ENCODE measurements around the gene BRAP.
"Not testable (repeated sequence)": the region's sequence is repeated elsewhere in the genome, so short reads cannot be mapped to it uniquely, and the experiment has no call there.

The BRAP gene

GRCh38 chr12:111672822-111673381 lies 12.9 kb downstream of the BRAP start:
- TF ChIP-seq CTCF (IDR thresholded peaks at IDR 0.05; ENCODE audit: low read depth, low read length) = no peak
- DNase-seq (ENCODE audit: low read depth in 2 of 2) = no peak
- no peak overlapping the region for H3K4me3 ChIP-seq (replicated peaks in 1 of 2; ENCODE audit: low read depth in 2 of 2, low read length in 2 of 2)

DNA sequence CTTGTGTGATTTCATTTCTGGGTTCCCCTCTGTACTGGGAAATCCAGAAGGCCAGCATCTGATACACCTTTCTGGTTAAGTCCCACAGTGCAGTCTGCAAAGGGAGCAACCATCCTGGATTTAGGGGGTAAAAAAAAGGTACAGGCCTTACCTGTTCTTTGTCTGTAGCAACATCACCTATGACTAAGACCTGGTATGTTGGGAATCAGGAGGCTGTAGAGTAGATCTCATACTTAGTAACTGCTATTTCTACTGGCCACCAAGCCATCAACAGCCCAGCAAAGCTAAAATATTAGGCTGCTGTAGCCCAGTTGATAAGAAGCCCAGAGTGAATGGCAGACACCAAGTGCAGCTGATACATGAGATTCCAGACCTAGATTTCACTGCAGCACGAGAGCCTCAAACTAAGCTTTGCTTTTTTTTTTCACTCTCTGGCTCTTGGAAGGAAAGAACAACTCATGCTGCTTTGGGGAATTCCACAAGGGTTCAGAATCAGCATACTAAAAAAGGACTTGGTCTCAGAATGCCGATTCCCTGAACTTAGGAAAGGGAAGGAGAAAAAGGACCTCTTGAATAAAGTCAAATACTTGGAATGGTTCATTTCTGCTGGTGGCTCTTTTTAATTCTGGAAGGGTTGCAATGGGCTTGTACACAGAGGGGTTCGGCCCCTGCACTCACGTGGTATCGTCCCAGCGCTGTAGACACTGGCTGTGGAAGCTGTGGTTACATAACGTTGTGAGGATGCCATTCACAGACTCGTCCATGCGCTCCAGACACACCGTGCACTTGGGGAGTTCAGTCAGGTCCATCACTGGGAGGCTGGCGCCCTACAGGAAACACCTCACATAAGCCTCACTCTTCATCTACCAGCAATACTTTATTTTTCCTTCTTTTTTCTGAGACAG lies 20.5 kb downstream of the BRAP start:
- no peak for DNase-seq (ENCODE audit: low read depth in 2 of 2)
- no peak for TF ChIP-seq CTCF (IDR thresholded peaks at IDR 0.05; ENCODE audit: low read depth, low read length)
- H3K4me3 ChIP-seq (replicated peaks in 1 of 2; ENCODE audit: low read depth in 2 of 2, low read length in 2 of 2) = no peak overlapping the region

DNA sequence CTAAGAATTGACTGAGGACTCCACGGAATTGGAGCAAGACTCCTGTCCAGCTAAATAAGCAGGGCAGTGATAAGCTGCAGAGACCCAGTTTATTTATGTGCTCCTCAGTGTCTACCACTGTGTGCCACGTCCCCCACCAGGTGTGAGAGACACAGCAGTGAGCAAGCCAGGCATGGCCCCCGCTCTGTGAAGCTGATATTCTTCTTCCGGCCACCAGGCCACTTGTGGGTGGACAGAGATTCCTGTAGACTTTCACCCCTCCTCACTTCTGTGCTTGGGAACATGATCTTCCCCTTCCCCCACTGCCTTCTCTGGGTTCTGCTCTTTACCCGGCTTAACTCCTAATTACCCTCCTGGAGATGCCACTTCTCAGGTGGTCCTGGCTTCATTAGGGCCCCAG lies 21.3 kb downstream of the BRAP start:
- no peak for DNase-seq (ENCODE audit: low read depth in 2 of 2)
- TF ChIP-seq CTCF (IDR thresholded peaks at IDR 0.05; ENCODE audit: low read depth, low read length) = no peak
- H3K4me3 ChIP-seq (replicated peaks in 1 of 2; ENCODE audit: low read depth in 2 of 2, low read length in 2 of 2) = no peak overlapping the region

DNA sequence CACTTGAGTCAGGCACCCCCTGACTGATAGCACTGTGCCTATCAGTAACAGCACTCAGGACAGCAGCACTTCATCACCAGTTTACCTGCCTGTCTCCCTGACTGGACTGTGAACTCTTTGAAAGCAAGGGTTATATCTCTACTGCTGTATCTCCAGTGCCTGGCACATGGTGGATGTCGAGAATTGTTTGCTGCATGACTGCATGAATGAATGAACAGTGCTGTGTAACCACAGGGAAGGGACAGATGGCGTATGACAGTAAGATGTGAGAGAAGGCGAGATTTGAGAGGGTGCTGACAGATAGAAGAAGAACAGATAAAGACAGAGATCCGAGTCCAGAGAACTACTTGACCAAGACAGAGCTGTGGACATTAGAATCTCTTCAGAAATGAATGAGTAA lies 29.7 kb downstream of the BRAP start:
- DNase-seq (ENCODE audit: low read depth in 2 of 2) = no peak
- H3K4me3 ChIP-seq (replicated peaks in 1 of 2; ENCODE audit: low read depth in 2 of 2, low read length in 2 of 2) = no peak overlapping the region
- no peak for TF ChIP-seq CTCF (IDR thresholded peaks at IDR 0.05; ENCODE audit: low read depth, low read length)

DNA sequence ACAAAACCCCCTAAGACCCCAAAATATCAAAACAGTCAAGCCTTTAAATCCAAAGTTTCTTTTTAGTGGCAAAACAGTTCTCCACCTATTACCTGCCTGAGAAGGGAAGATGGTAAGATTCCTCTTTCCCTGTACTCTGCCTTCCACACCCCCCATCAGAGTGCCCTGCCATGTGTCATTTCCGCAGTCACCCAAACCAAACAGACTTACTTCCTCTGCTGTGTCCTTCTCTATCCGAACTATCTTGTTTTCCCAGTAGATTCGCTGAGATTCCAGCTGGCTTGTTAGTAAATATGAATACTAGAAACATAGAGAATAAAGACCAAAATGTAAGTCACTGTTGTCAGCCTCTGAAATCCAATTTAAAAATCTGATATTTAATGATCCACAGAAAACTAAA lies 30.4 kb downstream of the BRAP start:
- DNase-seq (ENCODE audit: low read depth in 2 of 2) = no peak
- TF ChIP-seq CTCF (IDR thresholded peaks at IDR 0.05; ENCODE audit: low read depth, low read length) = no peak
- H3K4me3 ChIP-seq (replicated peaks in 1 of 2; ENCODE audit: low read depth in 2 of 2, low read length in 2 of 2) = no peak overlapping the region

DNA sequence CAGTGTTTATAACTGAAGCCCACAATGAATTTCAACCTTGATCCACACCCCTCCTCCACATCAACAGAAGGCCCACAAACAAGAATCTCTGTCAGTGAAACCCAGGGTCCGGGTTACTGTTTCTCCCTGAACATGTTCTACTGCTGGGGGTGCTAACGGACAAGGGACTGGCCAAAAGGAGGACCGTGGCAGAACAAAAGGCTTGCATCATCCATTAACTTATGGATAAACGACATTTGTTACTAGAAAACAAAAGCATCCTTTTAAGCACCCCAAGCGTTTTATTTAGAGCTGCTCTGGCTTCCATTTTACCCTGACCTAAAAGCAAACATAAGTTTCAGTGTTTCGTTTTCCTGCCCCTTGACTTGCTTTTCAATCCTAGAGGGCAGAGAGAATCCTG lies 32.2 kb downstream of the BRAP start:
- H3K4me3 ChIP-seq (replicated peaks in 1 of 2; ENCODE audit: low read depth in 2 of 2, low read length in 2 of 2) = no peak overlapping the region
- no peak for TF ChIP-seq CTCF (IDR thresholded peaks at IDR 0.05; ENCODE audit: low read depth, low read length)
- no peak for DNase-seq (ENCODE audit: low read depth in 2 of 2)

DNA sequence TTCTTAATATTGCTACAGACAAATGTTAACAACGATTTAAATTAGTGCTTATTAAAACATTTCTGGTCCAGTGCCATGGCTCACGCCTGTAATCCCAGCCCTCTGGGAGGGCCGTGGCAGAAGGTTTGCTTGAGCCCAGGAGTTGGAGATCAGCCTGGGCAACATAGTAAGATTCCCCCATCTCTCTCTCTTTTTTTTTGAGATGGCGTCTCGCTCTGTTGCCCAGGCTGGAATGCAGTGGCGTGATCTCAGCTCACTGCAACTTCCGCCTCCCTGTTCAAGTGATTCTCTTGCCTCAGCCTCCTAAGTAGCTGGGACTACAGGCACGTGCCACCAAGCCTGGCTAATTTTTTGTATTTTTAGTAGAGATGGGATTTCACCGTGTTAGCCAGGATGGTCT lies 33.2 kb downstream of the BRAP start:
- not testable (repeated sequence) for H3K4me3 ChIP-seq (replicated peaks in 1 of 2; ENCODE audit: low read depth in 2 of 2, low read length in 2 of 2); DNase-seq (ENCODE audit: low read depth in 2 of 2)
